Measurements from ENCODE around the gene NOL9. TPM values are rescaled to one million over a fixed set of nuclear protein-coding genes. Genes with fewer than 3 reads are reported as not detected.

The NOL9 gene
- total and polyA plus RNA-seq, 2 of the 13 experiments (the other 11 are each of a cell fraction or from before 2014, with no cell fraction given): 18.0 to 24.7 TPM

GRCh38 chr1:6508816-6509189 is 45.5 kb downstream of the NOL9 start (continued):
- TF ChIP-seq NFAT5 (CRISPR knock-in tag; IDR thresholded peaks at IDR 0.05) (no peak), POLR2AphosphoS2 (IDR thresholded peaks at IDR 0.05; ENCODE audit: low read depth, low read length) (no peak), ZNF337 (CRISPR knock-in tag; IDR thresholded peaks at IDR 0.05; ENCODE audit: borderline replicate concordance, low read depth) (no peak), ZNF770 (CRISPR knock-in tag; IDR thresholded peaks at IDR 0.05) (no peak), EED (CRISPR knock-in tag; IDR thresholded peaks at IDR 0.05) (no peak), EP300 (IDR thresholded peaks at IDR 0.05; ENCODE audit: low read depth in 2 of 2, low read length in 2 of 2) (no peak), EP300 (CRISPR knock-in tag; IDR thresholded peaks at IDR 0.05; ENCODE audit: borderline replicate concordance) (no peak), MED1 (CRISPR knock-in tag; IDR thresholded peaks at IDR 0.05) (no peak), ZNF253 (CRISPR knock-in tag; IDR thresholded peaks at IDR 0.05; ENCODE audit: borderline replicate concordance) (no peak), FOXJ3 (CRISPR knock-in tag; IDR thresholded peaks at IDR 0.05; ENCODE audit: borderline replicate concordance) (no peak)
